CD4-positive, alpha-beta T cell treated with Interleukin-10 for 1 hour (primary cell): ENCODE data around the gene ATP6V0A4.
A peak's percentile ranks its signal among the peaks of the same experiment; 100 is the strongest.
"Not testable (repeated sequence)": the region's sequence is repeated elsewhere in the genome, so short reads cannot be mapped to it uniquely, and the experiment has no call there.

Experiments
- DNase-seq: peaks from one replicate; pipeline ENCODE4 v3.0.0-alpha.2; 2020

The ATP6V0A4 gene

GRCh38 chr7:138749960-138750359 is 48.0 kb downstream of the ATP6V0A4 start:
- no peak for DNase-seq

GRCh38 chr7:138748666-138749065 is 49.3 kb downstream of the ATP6V0A4 start:
- DNase-seq = no peak

- DNase-seq = no peak
Observed at GRCh38 chr7:138746073-138746472, 51.9 kb downstream of the ATP6V0A4 start.

- DNase-seq = no peak
Observed at GRCh38 chr7:138745189-138745588, 52.8 kb downstream of the ATP6V0A4 start.

- DNase-seq = no peak
Observed at GRCh38 chr7:138741453-138741735, 56.6 kb downstream of the ATP6V0A4 start.

GRCh38 chr7:138739859-138740258 is 58.1 kb downstream of the ATP6V0A4 start:
- DNase-seq = no peak

GRCh38 chr7:138738551-138739335 is 59.3 kb downstream of the ATP6V0A4 start:
- DNase-seq = peak; percentile 85

GRCh38 chr7:138738114-138738513 is 59.9 kb downstream of the ATP6V0A4 start:
- DNase-seq = no peak

- no peak for DNase-seq
Observed at GRCh38 chr7:138735399-138735798, 62.6 kb downstream of the ATP6V0A4 start.

GRCh38 chr7:138731733-138732132 is 66.3 kb downstream of the ATP6V0A4 start:
- DNase-seq = not testable (repeated sequence)

GRCh38 chr7:138729444-138729843 is 68.6 kb downstream of the ATP6V0A4 start:
- no peak for DNase-seq

- DNase-seq = no peak
Observed at GRCh38 chr7:138727336-138728099, 70.5 kb downstream of the ATP6V0A4 start.

GRCh38 chr7:138726288-138726687 is 71.7 kb downstream of the ATP6V0A4 start:
- DNase-seq = no peak

- no peak for DNase-seq
Observed at GRCh38 chr7:138720286-138720685, 77.7 kb downstream of the ATP6V0A4 start.

GRCh38 chr7:138716889-138717288 is 81.1 kb downstream of the ATP6V0A4 start:
- DNase-seq = no peak

- DNase-seq = no peak
Observed at GRCh38 chr7:138713191-138713590, 84.8 kb downstream of the ATP6V0A4 start.

GRCh38 chr7:138712652-138713051 is 85.3 kb downstream of the ATP6V0A4 start:
- DNase-seq = no peak

GRCh38 chr7:138710536-138711385 is 87.2 kb downstream of the ATP6V0A4 start:
- no peak for DNase-seq

GRCh38 chr7:138705167-138705566 is 92.8 kb downstream of the ATP6V0A4 start:
- DNase-seq = no peak

GRCh38 chr7:138701537-138701923 is 96.5 kb downstream of the ATP6V0A4 start:
- no peak for DNase-seq

GRCh38 chr7:138700857-138701536 is 97.0 kb downstream of the ATP6V0A4 start, which contains the start of gene SVOPL:
TSS of gene SVOPL (minus strand) at chr7:138701362. CDS start at chr7:138679045, 22,317 bp downstream.
- DNase-seq = no peak

- no peak for DNase-seq
Observed at GRCh38 chr7:138699661-138700060, 98.3 kb downstream of the ATP6V0A4 start.

GRCh38 chr7:138698281-138698680 is 99.7 kb downstream of the ATP6V0A4 start:
- DNase-seq = no peak
